GM12892 (cell line): ENCODE data around the gene ZER1.

Source experiments
- POLR2A ChIP-seq: IDR thresholded peaks from 2 replicates; pipeline ENCODE4 v1.6.1; 2011; ENCODE audit warnings: low read depth, low read length, control low read depth
- TAF1 ChIP-seq: IDR thresholded peaks from 2 replicates; pipeline ENCODE4 v1.6.1; 2011; ENCODE audit warnings: low read depth, mild to moderate bottlenecking, control low read depth, low read length, borderline replicate concordance

- TF ChIP-seq TAF1 (no peak), POLR2A (no peak)
Observed at GRCh38 chr9:128705051-128705965, 66.4 kb downstream of the ZER1 start.
